WERI-Rb-1 (cell line): ENCODE measurements around the gene SCUBE3.
A peak's percentile ranks its signal among the peaks of the same experiment; 100 is the strongest.

Source experiments
- DNase-seq: peaks from one replicate; pipeline ENCODE4 v3.0.0-alpha.2; 2020
- H3K27ac ChIP-seq: fragments of 250-450 bp; sonication (Bioruptor Pico); 2 replicates; pipeline ENCODE4 v1.5.1; 2020; ENCODE audit warnings: mild to moderate bottlenecking, moderate library complexity
- H3K27me3 ChIP-seq: fragments of 250-450 bp; sonication (Bioruptor Pico); 2 replicates; pipeline ENCODE4 v1.5.1; 2021; ENCODE audit warnings: mild to moderate bottlenecking, low read depth, moderate library complexity; ENCODE audit not compliant: insufficient read depth, severe bottlenecking
- H3K36me3 ChIP-seq: fragments of 250-450 bp; sonication (Bioruptor Pico); 2 replicates; pipeline ENCODE4 v1.5.1; 2020; ENCODE audit warnings: mild to moderate bottlenecking, moderate library complexity
- H3K4me3 ChIP-seq: 2 replicates; pipeline ENCODE4 v1.5.1; 2011; ENCODE audit warnings: low read depth, mild to moderate bottlenecking, control low read depth, low read length
- H3K9me3 ChIP-seq: fragments of 250-450 bp; sonication (Bioruptor Pico); 2 replicates; pipeline ENCODE4 v1.5.1; 2021; ENCODE audit warnings: mild to moderate bottlenecking, moderate library complexity; ENCODE audit not compliant: severe bottlenecking
- TF ChIP-seq, protein P1 (sequence below): IDR thresholded peaks from 2 replicates; pipeline ENCODE4 v1.5.1; 2011; ENCODE audit warnings: low read depth, mild to moderate bottlenecking, control low read depth, inconsistent platforms, low read length

SCUBE3 gene

DNA sequence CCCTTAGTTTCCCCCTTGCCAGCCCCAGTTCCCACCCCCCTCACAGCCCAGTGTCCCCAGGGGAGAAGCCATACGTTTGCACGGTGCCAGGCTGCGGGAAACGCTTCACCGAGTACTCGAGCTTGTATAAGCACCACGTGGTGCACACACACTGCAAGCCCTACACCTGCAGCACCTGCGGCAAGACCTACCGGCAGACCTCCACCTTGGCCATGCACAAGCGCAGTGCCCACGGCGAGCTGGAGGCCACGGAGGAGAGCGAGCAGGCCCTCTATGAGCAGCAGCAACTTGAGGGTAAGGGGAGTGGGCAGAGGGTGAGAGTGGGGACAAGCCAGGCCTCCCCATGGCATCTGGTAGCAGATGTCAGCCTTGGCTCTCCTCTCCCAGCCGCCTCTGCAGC, 78.7 kb downstream of the SCUBE3 start:
- Histone ChIP-seq H3K4me3 (no peak overlapping the region), H3K27me3 (no peaks in the 10 kb centered on the region), H3K9me3 (no peaks in the 10 kb centered on the region), H3K36me3 (peaks cover 96% of the 10 kb centered on the region), H3K27ac (no peak overlapping the region)
- no peak for DNase-seq
- TF ChIP-seq, protein P1, sequence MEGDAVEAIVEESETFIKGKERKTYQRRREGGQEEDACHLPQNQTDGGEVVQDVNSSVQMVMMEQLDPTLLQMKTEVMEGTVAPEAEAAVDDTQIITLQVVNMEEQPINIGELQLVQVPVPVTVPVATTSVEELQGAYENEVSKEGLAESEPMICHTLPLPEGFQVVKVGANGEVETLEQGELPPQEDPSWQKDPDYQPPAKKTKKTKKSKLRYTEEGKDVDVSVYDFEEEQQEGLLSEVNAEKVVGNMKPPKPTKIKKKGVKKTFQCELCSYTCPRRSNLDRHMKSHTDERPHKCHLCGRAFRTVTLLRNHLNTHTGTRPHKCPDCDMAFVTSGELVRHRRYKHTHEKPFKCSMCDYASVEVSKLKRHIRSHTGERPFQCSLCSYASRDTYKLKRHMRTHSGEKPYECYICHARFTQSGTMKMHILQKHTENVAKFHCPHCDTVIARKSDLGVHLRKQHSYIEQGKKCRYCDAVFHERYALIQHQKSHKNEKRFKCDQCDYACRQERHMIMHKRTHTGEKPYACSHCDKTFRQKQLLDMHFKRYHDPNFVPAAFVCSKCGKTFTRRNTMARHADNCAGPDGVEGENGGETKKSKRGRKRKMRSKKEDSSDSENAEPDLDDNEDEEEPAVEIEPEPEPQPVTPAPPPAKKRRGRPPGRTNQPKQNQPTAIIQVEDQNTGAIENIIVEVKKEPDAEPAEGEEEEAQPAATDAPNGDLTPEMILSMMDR = no peak

DNA sequence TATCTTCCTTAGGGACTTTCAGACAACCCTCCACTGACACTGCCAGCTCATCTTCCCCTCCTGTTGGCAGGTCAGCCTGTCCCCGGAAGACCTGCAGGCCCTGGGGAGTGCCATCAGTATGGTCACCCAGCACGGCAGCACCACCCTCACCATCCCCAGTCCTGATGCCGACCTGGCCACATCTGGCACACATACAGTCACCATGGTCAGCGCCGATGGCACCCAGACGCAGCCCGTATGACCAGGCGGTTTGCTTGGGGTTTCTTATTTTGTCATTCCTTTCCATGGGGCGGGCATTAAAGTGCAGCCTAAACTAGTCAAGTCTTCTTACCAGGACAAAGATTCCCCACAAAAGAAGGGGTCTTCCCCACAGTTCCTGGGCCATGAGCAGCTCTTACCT, 79.9 kb downstream of the SCUBE3 start:
- no peak for DNase-seq
- Histone ChIP-seq H3K9me3 (no peaks in the 10 kb centered on the region), H3K4me3 (no peak overlapping the region), H3K27me3 (no peaks in the 10 kb centered on the region), H3K27ac (no peak overlapping the region), H3K36me3 (peaks cover 84% of the 10 kb centered on the region)
- TF ChIP-seq, protein P1 = no peak

DNA sequence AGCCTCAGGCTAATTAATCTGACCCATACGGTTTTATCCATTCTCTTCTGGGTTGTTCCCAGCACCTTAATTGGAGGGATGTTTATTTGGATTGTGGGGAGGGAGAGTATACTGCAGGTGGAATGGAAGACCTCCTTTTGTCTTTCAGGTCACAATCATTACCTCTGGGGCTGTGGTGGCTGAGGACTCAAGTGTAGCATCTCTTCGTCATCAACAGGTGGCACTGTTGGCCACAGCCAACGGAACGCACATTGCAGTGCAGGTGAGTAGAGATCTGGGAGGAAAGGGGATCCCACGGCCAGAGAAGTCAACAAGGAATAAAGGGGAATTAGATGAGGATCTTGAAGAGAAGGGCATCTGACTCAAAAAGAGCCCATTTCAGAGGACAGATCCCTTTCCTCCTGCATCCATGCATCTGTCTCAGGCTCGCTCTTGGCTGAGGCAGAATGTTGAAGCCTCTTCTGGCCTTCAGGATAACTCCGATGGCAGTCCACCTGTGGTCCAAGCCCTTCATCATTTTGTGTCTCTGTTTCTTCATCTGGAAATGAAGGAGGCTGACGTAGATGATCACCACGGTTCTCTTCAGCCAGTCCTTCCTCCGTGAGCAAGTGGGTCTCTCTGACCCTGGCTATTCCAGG, 80.7 kb downstream of the SCUBE3 start:
- Histone ChIP-seq H3K4me3 (no peak overlapping the region), H3K9me3 (no peaks in the 10 kb centered on the region), H3K36me3 (peaks cover 76% of the 10 kb centered on the region), H3K27me3 (no peaks in the 10 kb centered on the region), H3K27ac (no peak overlapping the region)
- peak; percentile 68 for DNase-seq
- TF ChIP-seq, protein P1 = peak; percentile 97

DNA sequence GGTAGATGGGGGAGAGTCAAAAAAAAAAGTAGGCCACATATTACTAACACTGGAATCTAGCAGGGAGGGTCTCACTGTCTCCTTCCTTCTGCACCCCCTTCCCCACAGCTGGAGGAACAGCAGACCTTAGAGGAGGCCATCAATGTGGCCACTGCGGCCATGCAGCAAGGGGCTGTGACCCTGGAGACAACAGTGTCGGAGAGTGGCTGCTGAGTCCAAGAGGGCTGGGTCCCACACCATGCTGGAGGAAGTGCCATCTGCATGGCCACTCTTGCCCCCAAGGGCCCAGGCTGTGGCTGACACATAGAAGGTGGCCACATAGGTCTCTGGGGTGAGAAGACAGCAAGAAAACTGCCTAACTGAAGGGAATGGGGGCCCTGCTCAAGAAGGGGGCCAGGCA, 81.3 kb downstream of the SCUBE3 start:
- Histone ChIP-seq H3K4me3 (no peak overlapping the region), H3K36me3 (peaks cover 70% of the 10 kb centered on the region), H3K9me3 (no peaks in the 10 kb centered on the region), H3K27ac (no peak overlapping the region), H3K27me3 (no peaks in the 10 kb centered on the region)
- TF ChIP-seq, protein P1 = no peak
- DNase-seq = no peak

DNA sequence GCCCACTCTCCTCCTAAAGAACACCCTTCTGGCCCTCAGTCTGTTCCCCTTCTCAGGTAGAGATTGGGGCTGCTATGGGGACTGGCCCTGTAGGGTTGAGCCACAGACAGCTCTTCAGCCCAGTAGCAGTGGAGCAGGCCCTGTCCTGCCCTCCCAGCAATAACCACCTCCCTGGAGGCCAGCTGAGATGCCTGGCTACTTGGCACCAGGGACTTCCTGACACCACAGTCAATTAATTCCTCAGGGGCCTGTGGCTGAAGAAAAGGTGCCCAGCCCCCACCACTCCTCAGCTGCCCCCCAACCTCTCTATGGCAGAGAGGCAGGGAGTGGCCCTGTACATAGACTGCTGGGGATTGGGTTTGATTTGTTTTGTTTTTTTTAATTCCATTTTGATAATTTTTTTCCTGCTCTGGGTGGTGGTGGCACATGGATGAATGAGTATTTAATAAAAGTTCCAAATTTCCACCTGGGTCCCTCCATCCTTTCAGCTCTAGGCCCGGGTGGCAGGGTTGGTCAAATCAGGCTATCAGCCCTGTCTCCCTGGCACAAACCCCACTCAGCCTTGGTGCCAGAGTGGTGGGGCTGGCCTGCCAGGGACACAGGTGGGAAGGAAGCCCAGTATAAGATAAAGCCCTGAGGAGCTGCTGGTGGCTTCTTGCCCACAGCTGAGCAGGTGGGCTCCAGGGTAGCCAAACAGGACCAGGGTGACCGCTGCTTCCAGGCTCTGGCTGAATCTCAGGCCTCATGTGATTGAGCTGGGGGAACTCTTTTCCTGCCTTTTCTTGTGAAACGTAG, 82.0 kb downstream of the SCUBE3 start:
- TF ChIP-seq, protein P1 = no peak
- H3K4me3 ChIP-seq = no peak overlapping the region
- H3K27ac ChIP-seq = no peak overlapping the region
- no peaks in the 10 kb centered on the region for H3K27me3 ChIP-seq
- no peaks in the 10 kb centered on the region for H3K9me3 ChIP-seq
- peaks cover 64% of the 10 kb centered on the region for H3K36me3 ChIP-seq
- no peak for DNase-seq
